H1 (cell line): Measurements from ENCODE around the gene SLC13A3. TPM values are rescaled to one million over a fixed set of nuclear protein-coding genes. Genes with fewer than 3 reads are reported as not detected.

Experiments used
- polyA plus RNA-seq, 7 experiments: library from polyadenylated mRNA; depleted of rRNA in 3 of 7; stranded (reverse) in 5 of 7; unstranded in 2 of 7; fragments of >200 nt in 5 of 7; fragments of 200-250 nt in 2 of 7; gene quantifications; 1 replicate in 5 of 7; 2 replicates in 1 of 7; 4 replicates in 1 of 7; pipeline versions ENCODE4 v1.2.1 to v1.2.3, GENCODE V29; 2011 to 2013; ENCODE audit warnings: missing spikeins in 2 of 7, mixed read lengths in 2 of 7
- total RNA-seq: library from RNA; stranded (reverse); fragmentation: NEBNext Ultra II Directional; extraction: Animal tissue kit (Norgen Biotek cat#: 25700); gene quantifications from 2 replicates; pipeline ENCODE4 v1.2.1, GENCODE V29; 2021
- TF ChIP-seq, protein P1 (sequence below): fragments of 300-600 bp; sonication (generic); IDR thresholded peaks from 2 replicates; pipeline ENCODE4 v1.7.1; 2012; ENCODE audit warnings: low read length, moderate library complexity, mild to moderate bottlenecking, inconsistent platforms; ENCODE audit not compliant: insufficient replicate concordance

Gene SLC13A3
- total and polyA plus RNA-seq, 2 of the 8 experiments (the other 6 are each of a cell fraction or from before 2014, with no cell fraction given) = 9.4 to 12.6 TPM

DNA sequence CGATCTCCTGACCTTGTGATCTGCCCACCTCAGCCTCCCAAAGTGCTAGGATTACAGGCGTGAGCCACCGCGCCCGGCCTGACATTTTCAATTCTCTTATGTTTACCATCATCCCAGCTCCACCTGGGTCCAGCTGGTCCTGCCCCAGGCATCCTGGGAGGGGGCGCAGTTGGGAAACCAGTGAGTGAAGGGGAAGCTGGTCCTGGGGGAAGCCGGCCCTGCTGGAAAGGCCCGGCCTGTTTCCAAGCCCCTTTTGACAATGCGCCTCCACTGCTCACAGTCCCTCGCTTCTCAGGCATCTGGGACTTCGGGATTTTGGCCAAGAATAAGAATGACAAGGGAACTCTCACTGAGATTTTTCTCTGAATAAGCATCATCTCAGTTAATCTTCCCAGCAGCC is 14.2 kb downstream of the SLC13A3 start (continued):
- TF ChIP-seq, protein P1, sequence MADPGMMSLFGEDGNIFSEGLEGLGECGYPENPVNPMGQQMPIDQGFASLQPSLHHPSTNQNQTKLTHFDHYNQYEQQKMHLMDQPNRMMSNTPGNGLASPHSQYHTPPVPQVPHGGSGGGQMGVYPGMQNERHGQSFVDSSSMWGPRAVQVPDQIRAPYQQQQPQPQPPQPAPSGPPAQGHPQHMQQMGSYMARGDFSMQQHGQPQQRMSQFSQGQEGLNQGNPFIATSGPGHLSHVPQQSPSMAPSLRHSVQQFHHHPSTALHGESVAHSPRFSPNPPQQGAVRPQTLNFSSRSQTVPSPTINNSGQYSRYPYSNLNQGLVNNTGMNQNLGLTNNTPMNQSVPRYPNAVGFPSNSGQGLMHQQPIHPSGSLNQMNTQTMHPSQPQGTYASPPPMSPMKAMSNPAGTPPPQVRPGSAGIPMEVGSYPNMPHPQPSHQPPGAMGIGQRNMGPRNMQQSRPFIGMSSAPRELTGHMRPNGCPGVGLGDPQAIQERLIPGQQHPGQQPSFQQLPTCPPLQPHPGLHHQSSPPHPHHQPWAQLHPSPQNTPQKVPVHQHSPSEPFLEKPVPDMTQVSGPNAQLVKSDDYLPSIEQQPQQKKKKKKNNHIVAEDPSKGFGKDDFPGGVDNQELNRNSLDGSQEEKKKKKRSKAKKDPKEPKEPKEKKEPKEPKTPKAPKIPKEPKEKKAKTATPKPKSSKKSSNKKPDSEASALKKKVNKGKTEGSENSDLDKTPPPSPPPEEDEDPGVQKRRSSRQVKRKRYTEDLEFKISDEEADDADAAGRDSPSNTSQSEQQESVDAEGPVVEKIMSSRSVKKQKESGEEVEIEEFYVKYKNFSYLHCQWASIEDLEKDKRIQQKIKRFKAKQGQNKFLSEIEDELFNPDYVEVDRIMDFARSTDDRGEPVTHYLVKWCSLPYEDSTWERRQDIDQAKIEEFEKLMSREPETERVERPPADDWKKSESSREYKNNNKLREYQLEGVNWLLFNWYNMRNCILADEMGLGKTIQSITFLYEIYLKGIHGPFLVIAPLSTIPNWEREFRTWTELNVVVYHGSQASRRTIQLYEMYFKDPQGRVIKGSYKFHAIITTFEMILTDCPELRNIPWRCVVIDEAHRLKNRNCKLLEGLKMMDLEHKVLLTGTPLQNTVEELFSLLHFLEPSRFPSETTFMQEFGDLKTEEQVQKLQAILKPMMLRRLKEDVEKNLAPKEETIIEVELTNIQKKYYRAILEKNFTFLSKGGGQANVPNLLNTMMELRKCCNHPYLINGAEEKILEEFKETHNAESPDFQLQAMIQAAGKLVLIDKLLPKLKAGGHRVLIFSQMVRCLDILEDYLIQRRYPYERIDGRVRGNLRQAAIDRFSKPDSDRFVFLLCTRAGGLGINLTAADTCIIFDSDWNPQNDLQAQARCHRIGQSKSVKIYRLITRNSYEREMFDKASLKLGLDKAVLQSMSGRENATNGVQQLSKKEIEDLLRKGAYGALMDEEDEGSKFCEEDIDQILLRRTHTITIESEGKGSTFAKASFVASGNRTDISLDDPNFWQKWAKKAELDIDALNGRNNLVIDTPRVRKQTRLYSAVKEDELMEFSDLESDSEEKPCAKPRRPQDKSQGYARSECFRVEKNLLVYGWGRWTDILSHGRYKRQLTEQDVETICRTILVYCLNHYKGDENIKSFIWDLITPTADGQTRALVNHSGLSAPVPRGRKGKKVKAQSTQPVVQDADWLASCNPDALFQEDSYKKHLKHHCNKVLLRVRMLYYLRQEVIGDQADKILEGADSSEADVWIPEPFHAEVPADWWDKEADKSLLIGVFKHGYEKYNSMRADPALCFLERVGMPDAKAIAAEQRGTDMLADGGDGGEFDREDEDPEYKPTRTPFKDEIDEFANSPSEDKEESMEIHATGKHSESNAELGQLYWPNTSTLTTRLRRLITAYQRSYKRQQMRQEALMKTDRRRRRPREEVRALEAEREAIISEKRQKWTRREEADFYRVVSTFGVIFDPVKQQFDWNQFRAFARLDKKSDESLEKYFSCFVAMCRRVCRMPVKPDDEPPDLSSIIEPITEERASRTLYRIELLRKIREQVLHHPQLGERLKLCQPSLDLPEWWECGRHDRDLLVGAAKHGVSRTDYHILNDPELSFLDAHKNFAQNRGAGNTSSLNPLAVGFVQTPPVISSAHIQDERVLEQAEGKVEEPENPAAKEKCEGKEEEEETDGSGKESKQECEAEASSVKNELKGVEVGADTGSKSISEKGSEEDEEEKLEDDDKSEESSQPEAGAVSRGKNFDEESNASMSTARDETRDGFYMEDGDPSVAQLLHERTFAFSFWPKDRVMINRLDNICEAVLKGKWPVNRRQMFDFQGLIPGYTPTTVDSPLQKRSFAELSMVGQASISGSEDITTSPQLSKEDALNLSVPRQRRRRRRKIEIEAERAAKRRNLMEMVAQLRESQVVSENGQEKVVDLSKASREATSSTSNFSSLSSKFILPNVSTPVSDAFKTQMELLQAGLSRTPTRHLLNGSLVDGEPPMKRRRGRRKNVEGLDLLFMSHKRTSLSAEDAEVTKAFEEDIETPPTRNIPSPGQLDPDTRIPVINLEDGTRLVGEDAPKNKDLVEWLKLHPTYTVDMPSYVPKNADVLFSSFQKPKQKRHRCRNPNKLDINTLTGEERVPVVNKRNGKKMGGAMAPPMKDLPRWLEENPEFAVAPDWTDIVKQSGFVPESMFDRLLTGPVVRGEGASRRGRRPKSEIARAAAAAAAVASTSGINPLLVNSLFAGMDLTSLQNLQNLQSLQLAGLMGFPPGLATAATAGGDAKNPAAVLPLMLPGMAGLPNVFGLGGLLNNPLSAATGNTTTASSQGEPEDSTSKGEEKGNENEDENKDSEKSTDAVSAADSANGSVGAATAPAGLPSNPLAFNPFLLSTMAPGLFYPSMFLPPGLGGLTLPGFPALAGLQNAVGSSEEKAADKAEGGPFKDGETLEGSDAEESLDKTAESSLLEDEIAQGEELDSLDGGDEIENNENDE = no peak
